ENCODE data around the gene CYFIP2.
"Not testable (repeated sequence)": the region's sequence is repeated elsewhere in the genome, so short reads cannot be mapped to it uniquely, and the experiment has no call there.

Gene CYFIP2

DNA sequence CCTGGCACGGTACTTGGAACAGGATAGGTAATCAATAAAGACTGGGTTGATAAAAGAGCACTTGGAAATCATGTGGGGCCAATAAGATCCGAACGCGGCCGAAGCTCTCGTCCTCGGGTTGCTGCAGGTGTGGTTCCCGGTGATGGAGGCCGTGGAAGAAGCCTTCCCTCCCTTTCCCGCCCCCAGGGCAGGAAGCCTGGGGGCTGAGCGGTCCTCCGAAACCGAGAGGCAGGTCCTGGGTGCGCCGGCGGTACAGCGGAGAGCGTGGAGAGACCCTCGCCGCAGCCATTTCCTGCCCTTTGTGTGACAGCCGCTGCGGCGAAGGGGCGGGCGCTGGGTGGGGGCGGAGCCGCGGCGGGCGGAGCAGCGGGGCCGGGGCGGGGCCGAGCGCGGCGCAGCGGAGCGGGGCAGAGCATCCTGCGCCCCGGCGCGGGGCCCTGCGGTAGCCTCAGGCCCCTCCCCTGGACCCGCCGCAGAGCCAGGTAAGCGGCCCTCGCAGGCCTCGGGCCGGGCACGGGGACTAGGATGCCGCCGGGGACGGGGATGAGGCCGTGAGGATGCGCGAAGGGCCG lies at the start of gene CYFIP2:
CYFIP2 (plus strand) TSS at position 410 of the 572 bp plus-strand sequence. CDS start 19,239 bp downstream, outside the sequence.
- DNase-seq (ENCODE audit: low spot score): peak; percentile 92

DNA sequence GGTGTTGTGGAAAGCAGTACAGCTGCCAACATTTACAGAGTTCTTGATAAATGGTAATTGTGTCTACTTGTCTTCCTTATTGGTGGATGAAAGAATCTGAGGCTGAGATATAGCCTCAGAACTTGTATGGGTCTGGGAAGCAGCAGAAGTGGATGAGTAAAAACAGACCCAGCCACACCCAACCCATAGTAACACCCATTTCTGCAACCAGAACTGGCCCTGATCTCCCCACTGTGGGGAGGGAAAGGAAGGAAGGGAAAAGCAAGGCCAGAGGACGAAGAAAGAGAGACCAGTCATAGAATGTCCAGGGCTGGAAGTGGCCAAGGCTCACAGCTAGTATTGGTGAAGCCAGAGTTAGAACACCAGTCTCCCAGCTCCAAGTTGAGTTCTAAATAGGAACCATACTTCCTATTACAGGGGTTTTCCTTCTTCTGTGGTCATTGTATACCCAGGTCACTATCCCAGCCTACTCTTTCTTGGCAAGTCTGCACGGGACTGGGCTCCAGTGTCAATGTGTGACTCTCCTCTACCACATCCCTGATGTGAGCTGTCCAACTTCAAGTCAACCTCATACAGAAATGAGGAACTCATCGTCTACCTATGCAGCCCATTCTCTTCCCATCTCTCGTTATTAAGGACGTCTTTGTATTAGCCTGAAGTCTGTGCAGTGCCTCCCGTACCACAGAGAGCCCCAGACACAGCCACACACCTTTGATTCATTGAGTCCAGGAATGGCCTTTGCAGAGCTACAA lies 49.4 kb upstream of the CYFIP2 start:
- DNase-seq (ENCODE audit: low spot score): no peak

DNA sequence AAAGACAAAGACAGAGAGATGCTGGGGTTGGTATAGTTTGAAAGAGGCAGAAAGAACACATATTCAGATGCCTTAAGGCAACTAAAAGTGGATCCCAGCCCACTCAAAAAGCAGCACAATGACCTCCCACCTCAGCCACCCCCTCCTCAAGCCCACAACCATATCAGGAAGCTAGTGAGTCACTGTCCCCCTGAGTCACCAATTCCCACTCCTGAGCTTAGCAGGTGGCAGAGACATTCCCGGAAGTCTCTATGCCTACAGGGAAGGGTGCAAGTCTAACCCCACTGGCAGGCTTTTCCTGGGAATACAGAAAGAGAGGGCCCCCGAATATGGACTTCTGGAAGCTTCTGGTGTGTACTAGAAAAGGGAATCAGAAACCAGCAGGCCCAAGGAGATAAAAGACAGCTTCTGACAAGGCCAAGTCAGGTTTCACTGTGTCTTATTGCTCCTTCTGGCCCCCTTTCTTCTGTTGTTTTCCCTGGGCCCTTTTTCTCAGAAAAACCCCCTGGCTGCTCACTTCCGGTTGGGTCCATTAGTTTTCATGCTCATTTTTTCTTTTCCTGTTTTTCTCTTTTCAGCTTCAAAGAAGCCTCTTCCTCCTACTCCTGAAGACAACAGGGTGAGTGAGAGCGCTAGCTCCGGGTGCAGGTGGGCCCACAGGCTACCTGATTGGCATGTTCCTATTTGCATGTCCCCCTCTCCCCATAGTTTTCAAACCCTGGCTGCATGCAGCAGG lies 48.5 kb upstream of the CYFIP2 start:
- DNase-seq (ENCODE audit: low spot score): no peak

DNA sequence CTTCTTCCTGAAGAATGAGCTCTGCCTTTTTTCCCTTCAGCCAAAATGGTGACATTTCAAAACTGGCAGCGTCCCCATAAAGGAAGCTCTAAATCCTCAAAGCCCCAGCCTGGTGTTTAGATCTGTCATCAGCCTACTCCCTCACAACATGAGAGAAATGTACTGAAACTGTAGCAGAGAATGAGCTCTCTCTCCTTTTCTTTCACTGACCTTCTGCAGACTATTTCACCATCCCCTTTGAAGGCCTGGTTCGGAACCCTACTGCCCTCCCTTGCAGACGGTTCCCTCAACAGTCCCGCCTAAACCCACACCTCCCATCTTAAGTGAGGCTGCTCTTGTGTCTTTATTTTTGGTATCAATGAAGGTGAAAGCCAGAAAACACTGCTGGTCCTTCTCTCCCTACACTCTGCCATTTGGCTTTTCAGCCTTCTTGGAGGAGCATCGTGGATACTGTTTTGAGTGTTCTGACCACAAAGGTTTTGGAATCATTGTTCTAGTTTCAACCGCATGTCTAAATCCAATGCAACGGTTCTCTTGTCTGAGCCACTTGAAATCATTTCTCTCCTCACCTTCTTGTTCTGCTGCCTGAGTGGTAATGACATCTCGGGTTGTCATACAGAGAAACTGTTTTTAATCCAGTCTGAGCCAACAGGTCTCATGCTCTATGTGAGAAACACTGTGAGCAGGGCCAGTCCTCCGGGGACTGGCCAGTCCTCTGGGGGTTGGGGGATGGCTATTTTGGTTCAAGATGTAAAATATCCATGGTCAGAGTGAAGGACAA lies 46.2 kb upstream of the CYFIP2 start:
- peak; percentile 18 for DNase-seq (ENCODE audit: low spot score)

DNA sequence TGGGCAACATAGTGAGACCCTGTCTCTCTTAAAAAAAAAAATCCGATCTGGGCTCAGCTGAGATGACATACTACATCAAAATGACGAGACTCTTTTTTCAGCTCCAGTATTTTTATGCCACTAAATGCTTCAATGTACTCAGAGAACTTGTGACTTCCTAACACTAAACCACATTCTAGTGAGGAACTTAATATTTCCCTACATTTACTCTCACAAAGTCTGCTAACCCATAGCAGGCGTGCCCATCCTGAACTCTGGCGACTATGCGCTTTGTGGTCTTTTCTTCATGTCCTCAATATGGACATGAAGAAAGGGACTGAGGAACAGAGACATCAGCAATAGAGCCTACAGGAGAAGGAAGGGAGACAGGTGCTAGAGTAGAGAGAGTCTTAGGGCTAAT lies 44.0 kb upstream of the CYFIP2 start:
- DNase-seq (ENCODE audit: low spot score): no peak

DNA sequence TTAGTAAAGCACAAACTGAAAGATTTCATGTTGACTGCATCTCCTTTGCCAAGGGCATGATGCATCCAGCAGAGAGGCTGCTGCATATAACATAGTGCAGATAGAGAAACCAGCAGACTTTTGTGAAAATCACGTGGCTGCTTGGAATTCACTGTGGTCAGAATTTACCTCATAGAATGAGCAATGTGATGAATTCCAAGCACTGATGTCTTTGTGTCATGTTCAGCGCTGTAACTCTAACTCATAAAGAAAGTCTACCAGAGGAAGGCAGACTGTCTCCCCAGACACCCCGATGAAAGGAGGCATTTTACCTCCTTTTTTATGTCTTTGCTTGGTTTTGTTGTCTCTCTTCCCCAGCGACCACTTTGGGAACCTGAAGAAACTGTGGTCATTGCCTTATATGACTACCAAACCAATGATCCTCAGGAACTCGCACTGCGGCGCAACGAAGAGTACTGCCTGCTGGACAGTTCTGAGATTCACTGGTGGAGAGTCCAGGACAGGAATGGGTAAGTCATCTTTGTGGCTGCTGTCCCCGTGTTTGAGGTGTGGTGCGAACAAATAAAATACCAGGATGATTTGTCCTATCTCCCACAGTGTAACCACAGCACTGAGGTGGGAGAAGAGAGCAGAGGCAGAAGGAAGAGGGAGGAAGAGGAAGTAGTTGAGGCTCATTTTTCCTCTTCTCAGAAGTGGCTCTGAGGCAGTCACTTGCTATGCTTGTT lies 43.3 kb upstream of the CYFIP2 start:
- DNase-seq (ENCODE audit: low spot score): peak; percentile 67

DNA sequence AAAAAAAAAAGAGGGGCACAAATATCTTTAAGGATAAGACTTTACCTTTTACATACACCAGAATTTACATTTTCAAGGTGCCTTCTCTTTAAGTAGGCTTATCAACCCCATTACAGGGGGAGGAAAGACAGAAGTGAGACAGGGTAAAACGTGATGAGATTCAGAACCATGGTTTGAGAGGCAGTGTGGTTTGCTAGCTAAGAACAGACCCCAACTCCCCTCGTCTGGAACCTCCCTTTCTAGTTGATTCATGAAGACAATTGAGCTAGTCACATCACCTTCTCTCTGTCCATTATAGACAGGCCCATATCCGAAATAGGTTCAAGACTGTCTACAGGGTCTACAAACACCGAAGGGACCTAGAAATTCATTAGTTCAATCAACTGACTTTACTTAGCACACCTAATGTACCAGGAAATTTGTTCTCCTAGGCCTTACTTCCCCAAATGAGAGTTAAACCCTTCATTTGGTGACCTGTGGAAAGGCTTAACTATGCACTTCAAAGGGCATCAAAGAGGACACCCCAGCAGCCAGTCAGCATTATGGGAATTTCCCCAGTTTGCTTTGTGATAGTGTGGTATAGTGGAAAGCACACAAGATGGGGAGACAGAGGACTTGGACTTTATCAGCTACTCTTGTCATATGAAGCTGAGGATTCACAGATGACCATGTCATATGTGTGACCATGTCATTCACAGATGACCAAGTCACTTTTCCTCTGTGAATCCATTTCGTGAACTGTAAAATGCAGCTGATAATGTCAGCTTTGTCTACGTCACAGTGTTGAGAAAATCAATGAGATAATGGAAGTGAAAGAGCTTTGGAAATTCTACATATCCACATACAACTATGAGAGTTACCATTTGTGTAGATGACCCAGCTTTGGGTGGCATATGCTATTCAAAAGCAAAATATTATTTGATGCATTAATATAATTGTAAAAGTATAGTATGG lies 40.2 kb upstream of the CYFIP2 start:
- no peak for DNase-seq (ENCODE audit: low spot score)

DNA sequence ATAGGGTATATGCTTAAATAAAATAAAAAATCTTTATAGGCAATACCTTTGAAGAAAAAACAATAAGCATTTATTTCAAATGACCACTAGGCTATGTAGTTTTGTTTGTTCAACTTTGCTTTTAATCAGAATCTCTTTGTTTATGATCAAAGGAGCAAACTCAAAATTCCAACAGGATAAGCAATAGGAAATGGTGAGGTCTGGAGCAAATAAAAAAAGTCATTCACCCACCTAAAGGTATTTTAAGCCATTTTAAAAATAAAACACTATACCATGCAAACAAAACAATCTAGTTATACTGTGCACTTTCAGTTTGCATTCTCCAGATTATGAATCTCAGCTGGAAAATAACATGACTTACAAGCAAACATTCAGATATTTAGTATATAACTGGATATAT lies 35.3 kb upstream of the CYFIP2 start:
- DNase-seq (ENCODE audit: low spot score): no peak

DNA sequence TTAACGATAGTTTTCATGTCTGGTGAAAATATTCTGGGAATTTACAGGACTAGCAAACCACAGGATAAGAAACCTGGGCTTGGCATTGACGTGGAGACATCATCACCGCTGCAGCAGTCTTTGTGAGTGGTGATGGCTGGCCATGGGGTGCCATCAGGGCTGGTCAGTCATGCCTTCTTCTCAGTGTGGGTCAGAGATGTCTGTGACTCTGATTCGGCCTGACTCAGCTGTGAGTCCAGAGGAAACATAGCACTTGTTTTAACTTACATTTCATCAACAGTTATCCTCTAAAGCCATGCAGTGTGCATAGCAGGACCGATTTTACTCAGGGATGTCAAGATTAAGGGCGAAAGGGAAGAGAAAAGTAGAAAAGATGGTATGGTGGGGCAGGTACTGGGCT lies 33.2 kb upstream of the CYFIP2 start:
- no peak for DNase-seq (ENCODE audit: low spot score)

DNA sequence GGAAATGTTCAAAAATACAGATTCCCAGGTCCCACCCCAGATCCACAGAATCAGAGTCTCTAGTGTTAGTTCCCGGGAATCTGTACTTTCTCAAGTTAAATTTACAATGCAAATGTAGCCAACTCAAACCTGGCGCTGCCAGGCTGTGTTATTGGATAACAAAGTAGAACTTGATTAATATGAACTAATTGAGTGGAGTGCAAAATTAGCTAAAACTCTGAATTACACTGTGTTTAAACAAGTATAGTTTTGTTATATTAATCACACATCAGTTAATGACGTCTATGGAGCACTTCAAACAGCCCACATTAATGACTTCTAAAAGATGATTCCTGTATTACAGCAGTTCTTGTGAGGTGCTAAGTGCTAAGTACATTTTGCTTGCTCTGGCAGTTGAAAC lies 32.4 kb upstream of the CYFIP2 start:
- no peak for DNase-seq (ENCODE audit: low spot score)

DNA sequence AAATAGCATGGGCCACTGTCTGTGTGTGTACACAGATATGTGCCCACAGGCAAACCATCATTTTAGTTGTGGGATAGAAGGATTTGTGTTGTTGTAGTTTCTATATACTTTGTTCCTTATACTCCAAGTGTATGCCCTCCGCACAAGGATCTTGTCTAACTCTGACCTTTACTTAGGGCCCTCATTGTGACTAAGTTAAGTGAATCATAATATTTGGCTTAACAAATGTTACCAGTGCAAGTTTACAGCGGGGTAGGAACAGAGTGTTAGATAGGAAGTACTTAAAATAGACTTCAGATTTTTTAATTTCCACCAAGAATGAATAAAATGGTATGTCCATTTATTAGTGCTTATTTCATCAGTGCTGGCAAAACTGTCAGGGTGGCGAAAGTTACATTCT lies 29.5 kb upstream of the CYFIP2 start:
- no peak for DNase-seq (ENCODE audit: low spot score)

DNA sequence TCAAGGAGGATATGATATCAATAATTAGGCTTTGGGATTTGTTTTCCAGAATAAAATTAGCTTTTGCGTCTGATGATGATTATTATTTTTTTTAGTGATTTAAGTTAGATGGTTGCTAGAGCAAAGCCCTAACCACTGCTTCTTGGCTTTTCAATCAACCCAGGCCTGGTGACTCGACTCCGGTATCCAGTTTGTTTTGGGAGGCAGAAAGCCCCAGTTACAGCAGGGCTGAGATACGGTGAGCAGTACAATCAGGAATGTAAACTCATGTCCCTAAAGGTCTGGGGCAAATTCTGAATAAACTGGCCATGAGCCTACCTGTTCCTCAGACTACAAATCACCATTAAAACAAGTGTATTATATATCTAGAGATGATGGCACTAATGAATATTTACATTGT lies 24.4 kb upstream of the CYFIP2 start:
- DNase-seq (ENCODE audit: low spot score): peak; percentile 60

DNA sequence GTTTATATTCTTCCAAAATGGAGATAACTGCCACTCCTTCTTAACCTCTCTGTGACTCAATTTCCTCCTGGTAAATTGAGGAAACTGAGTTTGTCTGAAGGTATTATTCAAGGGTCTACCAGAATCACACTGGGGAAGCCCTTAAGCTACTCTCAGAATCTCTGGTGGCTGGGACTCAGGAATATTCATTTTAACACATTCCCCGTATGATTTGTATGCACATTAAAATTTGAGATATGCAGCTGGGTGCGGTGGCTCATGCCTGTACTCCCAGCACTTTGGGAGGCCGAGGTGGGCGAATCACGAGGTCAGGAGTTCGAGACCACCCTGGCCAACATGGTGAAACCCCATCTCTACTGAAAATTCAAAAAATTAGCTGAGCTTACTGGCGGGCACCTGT lies 21.2 kb upstream of the CYFIP2 start:
- DNase-seq (ENCODE audit: low spot score): not testable (repeated sequence)

DNA sequence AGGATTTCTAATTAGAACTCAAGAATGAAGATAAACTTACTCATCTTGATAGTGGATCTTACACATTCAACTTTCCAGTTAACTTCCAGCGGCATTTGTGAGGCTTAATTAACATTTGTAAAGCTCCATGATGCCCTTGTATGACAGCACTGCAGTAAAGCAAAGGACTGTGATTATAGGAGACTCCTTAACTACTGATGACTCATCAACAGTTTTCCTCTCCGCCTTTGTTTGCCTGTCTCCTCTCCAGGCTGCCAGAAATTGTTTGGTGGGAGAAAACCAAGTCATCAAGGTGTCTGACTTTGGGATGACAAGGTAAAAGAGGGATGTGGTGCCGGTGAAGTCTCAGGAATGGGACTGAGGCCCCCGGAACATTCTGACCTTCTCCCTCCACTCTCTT lies 20.4 kb upstream of the CYFIP2 start:
- DNase-seq (ENCODE audit: low spot score): peak; percentile 44

DNA sequence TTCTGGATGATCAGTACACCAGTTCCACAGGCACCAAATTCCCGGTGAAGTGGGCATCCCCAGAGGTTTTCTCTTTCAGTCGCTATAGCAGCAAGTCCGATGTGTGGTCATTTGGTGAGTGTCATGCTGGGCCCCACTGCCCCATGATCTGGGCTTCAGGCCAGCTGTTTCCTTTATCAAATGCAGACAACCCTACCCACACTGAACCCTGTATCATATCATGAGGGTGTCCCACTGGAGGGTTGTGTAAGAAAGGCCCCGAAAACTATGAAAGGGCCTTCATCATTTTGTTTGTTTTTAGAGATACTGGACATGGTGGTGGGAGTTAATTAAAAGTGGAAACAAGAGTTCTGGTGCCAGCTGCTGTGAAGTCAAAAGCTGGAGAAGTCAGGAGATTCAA lies 20.0 kb upstream of the CYFIP2 start:
- no peak for DNase-seq (ENCODE audit: low spot score)

DNA sequence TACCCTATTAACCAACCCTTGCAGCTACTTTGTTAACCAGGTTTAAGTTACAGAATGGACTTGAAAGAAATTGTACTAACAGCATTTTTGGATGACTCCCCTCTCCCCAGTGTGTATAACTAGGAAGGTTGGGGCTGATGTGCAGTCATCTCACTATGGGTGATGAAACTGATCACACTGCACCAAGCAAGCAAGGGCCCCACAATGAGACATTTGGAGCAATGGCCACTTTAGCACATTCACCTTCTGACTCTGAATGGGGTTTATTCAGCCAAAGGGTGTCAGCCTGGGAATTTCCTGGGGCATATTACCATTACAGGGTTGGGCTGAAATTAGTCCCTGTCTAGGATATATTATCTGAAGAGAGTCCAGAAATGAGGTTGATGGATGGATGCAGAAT lies 18.7 kb upstream of the CYFIP2 start:
- no peak for DNase-seq (ENCODE audit: low spot score)

DNA sequence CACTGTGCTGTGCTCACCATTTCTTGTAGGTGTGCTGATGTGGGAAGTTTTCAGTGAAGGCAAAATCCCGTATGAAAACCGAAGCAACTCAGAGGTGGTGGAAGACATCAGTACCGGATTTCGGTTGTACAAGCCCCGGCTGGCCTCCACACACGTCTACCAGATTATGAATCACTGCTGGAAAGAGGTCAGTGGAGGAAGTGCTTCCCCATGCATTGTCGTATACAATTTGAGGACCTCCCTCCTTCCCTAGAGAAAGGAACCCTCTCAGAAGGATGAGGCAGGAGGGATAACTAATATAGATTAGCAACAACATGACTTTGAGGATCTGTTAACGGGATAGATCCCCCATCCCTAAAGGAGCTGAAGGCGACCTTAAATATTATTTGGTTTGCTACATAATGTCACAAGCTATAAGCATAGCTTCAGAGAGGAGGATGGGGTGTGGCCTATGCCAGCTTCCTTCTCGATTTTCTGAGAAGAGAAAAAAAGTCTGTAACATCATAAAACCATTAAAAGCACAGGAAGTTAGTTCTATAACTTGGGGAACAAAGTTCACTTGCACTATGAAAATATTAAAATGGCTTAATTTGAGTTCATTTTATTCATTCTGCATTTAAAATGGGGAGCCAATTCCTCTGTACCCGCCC lies 17.0 kb upstream of the CYFIP2 start:
- DNase-seq (ENCODE audit: low spot score): no peak

DNA sequence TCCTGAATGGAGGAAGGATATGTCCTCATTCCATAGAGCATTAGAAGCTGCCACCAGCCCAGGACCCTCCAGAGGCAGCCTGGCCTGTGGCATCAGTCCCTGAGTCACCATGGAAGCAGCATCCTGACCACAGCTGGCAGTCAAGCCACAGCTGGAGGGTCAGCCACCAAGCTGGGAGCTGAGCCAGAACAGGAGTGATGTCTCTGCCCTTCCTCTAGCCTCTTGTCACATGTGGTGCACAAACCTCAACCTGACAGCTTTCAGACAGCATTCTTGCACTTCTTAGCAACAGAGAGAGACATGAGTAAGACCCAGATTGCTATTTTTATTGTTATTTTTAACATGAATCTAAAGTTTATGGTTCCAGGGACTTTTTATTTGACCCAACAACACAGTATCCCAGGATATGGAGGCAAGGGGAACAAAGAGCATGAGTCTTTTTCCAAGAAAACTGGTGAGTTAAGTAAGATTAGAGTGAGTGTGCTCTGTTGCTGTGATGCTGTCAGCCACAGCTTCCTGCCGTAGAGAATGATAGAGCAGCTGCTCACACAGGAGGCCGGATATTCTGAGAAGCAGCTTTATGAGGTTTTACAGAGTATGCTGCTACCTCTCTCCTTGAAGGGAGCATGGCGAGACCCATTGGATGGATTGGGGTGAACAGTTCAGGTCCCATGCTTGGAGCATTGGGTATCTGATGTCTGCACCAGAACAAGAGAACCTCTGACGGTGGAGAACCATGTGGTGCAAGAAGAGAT lies 13.0 kb upstream of the CYFIP2 start:
- DNase-seq (ENCODE audit: low spot score): peak; percentile 22

DNA sequence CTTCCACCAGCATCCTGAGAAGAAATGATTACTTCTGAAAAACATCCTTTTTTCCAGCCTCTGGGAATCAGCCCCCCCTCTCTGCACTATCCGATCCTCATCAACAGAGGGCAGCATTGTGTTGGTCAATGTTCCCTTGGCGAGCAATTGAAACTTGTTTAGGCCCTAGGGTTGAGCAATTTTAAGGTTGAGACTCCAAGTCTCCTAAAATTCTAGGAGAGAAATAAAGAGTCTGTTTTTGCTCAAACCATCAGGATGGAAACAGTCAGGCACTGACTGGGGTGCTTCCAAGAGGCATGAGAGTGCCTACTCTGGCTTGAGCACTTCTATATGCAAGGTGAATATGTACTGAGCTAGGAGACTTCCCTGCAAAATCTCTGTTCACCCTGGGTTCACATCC lies 12.4 kb upstream of the CYFIP2 start:
- DNase-seq (ENCODE audit: low spot score): peak; percentile 89

Measured in AG20443 (cell line).